Upper lobe of left lung (tissue), 6 donors: ENCODE results near the gene PCP4. TPM values are rescaled to one million over a fixed set of nuclear protein-coding genes. Genes with fewer than 3 reads are reported as not detected.

Source experiments
- ATAC-seq, 2 donors: fragments of 200-7000 bp; cut with Tn5 transposase; one replicate each; pipeline ENCODE4 v1.9.1; 2022; ENCODE audit warnings: mild to moderate bottlenecking in 2 of 2, moderate library complexity in 2 of 2; ENCODE audit not compliant: low FRiP score in 2 of 2
- DNase-seq, 2 donors: peaks; one replicate each; pipeline ENCODE4 v3.0.0-alpha.2; 2019 to 2020
- H3K27ac ChIP-seq, 4 donors: fragments of 200-600 bp; sonication (generic); one replicate each; pipeline ENCODE4 v1.5.1; 2016 to 2019
- H3K27me3 ChIP-seq, 4 donors: fragments of 200-600 bp; sonication (generic); one replicate each; pipeline ENCODE4 v1.5.1; 2017 to 2019
- H3K36me3 ChIP-seq, 4 donors: fragments of 200-600 bp; sonication (generic); one replicate each; pipeline ENCODE4 v1.5.1; 2016 to 2019
- H3K4me1 ChIP-seq, 4 donors: fragments of 200-600 bp; sonication (generic); one replicate each; pipeline ENCODE4 v1.5.1; 2018 to 2019
- H3K4me3 ChIP-seq, 4 donors: fragments of 200-600 bp; sonication (generic); one replicate each; pipeline ENCODE4 v1.5.1; 2017 to 2019; ENCODE audit warnings: mild to moderate bottlenecking in 2 of 4, moderate library complexity in 1 of 4
- H3K9me3 ChIP-seq, 4 donors: fragments of 200-600 bp; sonication (generic); one replicate each; pipeline ENCODE4 v1.5.1; 2018 to 2019
- CTCF ChIP-seq, 6 experiments: fragments of 450-650 bp in 4 of 6; fragments of 200-600 bp in 2 of 6; sonication (generic) in 2 of 6; IDR thresholded peaks; one replicate each; pipeline ENCODE4 v1.5.1; 2016 to 2019; ENCODE audit warnings: antibody characterized with exemption in 6 of 6
- EP300 ChIP-seq, 4 donors: sonication (generic); formaldehyde crosslinking; IDR thresholded peaks; one replicate each; pipeline ENCODE4 v1.5.1; 2017; ENCODE audit warnings: antibody characterized with exemption in 4 of 4, control low read depth in 2 of 4
- POLR2A ChIP-seq, 4 donors: fragments of 450-650 bp; IDR thresholded peaks; one replicate each; pipeline ENCODE4 v1.5.1; 2016 to 2017; ENCODE audit warnings: antibody characterized with exemption in 4 of 4, mild to moderate bottlenecking in 2 of 4
- POLR2AphosphoS5 ChIP-seq, 2 donors: sonication (generic); formaldehyde crosslinking; IDR thresholded peaks; one replicate each; pipeline ENCODE4 v1.5.1; 2017; ENCODE audit warnings: antibody characterized with exemption in 2 of 2
- WGBS, 2 donors: methylation state at CpG; one replicate each; pipeline ENCODE4 v1.1.5; 2017 to 2018; 5-methylcytosine and 5-hydroxymethylcytosine counted together
- total RNA-seq, 6 donors: library from RNA; depleted of rRNA in 4 of 6; stranded (reverse); fragments of >200 nt in 4 of 6; gene quantifications; one replicate each; pipeline versions ENCODE4 v1.1.0 to v1.2.1, GENCODE V29; 2016 to 2021
- donor health status: DM: no; HTN: no; CAD: no; lungs with moderate emphysema.
- donor health status: DM: no; HTN: yes; CAD: no; lungs with severe emphysema.

Gene PCP4
- total RNA-seq, 6 donors from 2014 or later = 0.66 to 4.4 (median 1.9) TPM; not detected in 2

GRCh38 chr21:39852021-39852721 is 15.1 kb upstream of the PCP4 start:
- Histone ChIP-seq H3K4me3 (no peak overlapping the region), H3K36me3 (no peaks in the 10 kb centered on the region), H3K4me1 (no peaks in the 10 kb centered on the region), H3K27me3 (no peaks in the 10 kb centered on the region), H3K9me3 (no peaks in the 10 kb centered on the region), H3K27ac (no peak overlapping the region)
- WGBS, 2 donors = 41 to 42% methylated on average over 3 to 5 of the region's 5 CpGs
- ATAC-seq (no peak), DNase-seq (no peak)
- no peak for TF ChIP-seq CTCF (IDR thresholded peaks at IDR 0.05)
- no peak for TF ChIP-seq POLR2A (IDR thresholded peaks at IDR 0.05)
- TF ChIP-seq EP300 (IDR thresholded peaks at IDR 0.05) = no peak
- TF ChIP-seq POLR2AphosphoS5 (IDR thresholded peaks at IDR 0.05) = no peak

GRCh38 chr21:39852726-39853500 is 14.3 kb upstream of the PCP4 start:
- no peak for TF ChIP-seq CTCF (IDR thresholded peaks at IDR 0.05)
- TF ChIP-seq POLR2AphosphoS5 (IDR thresholded peaks at IDR 0.05) = no peak
- TF ChIP-seq POLR2A (IDR thresholded peaks at IDR 0.05) = no peak
- TF ChIP-seq EP300 (IDR thresholded peaks at IDR 0.05) = no peak
- Histone ChIP-seq H3K4me3 (no peak overlapping the region), H3K4me1 (no peaks in the 10 kb centered on the region), H3K27ac (no peak overlapping the region), H3K9me3 (no peaks in the 10 kb centered on the region), H3K36me3 (no peaks in the 10 kb centered on the region), H3K27me3 (no peaks in the 10 kb centered on the region)
- no peak for DNase-seq
- no peak for ATAC-seq
- 86 to 93% methylated on average over 13 to 14 of the region's 14 CpGs for WGBS, 2 donors

GRCh38 chr21:39854572-39854971 is 12.7 kb upstream of the PCP4 start:
- H3K27me3 ChIP-seq = no peaks in the 10 kb centered on the region
- H3K27ac ChIP-seq = no peak overlapping the region
- 85 to 90% methylated on average over 6 of the region's 6 CpGs for WGBS, 2 donors
- no peaks in the 10 kb centered on the region for H3K4me1 ChIP-seq
- ATAC-seq (no peak), DNase-seq (no peak)
- no peaks in the 10 kb centered on the region for H3K9me3 ChIP-seq
- H3K36me3 ChIP-seq = no peaks in the 10 kb centered on the region
- TF ChIP-seq EP300 (IDR thresholded peaks at IDR 0.05) = no peak
- no peak overlapping the region for H3K4me3 ChIP-seq

GRCh38 chr21:39855595-39855994 is 11.6 kb upstream of the PCP4 start:
- no peak overlapping the region for H3K27ac ChIP-seq
- H3K36me3 ChIP-seq = no peaks in the 10 kb centered on the region
- DNase-seq (no peak), ATAC-seq (no peak)
- H3K4me3 ChIP-seq = no peak overlapping the region
- no peaks in the 10 kb centered on the region for H3K9me3 ChIP-seq
- no peaks in the 10 kb centered on the region for H3K27me3 ChIP-seq
- H3K4me1 ChIP-seq = no peaks in the 10 kb centered on the region
- TF ChIP-seq EP300 (IDR thresholded peaks at IDR 0.05) (no peak), POLR2A (IDR thresholded peaks at IDR 0.05) (no peak), POLR2AphosphoS5 (IDR thresholded peaks at IDR 0.05) (no peak), CTCF (IDR thresholded peaks at IDR 0.05) (no peak)
- WGBS, 2 donors = 91 to 95% methylated on average over 4 of the region's 4 CpGs

GRCh38 chr21:39860600-39860999 is 6.6 kb upstream of the PCP4 start:
- TF ChIP-seq EP300 (IDR thresholded peaks at IDR 0.05) (no peak), POLR2A (IDR thresholded peaks at IDR 0.05) (no peak), POLR2AphosphoS5 (IDR thresholded peaks at IDR 0.05) (no peak), CTCF (IDR thresholded peaks at IDR 0.05) (no peak)
- H3K4me1 ChIP-seq = no peaks in the 10 kb centered on the region
- no peaks in the 10 kb centered on the region for H3K36me3 ChIP-seq
- no peak overlapping the region for H3K4me3 ChIP-seq
- 60 to 91% methylated on average over 1 of the region's 1 CpG for WGBS, 2 donors
- H3K27ac ChIP-seq = no peak overlapping the region
- DNase-seq (no peak), ATAC-seq (no peak)
- no peaks in the 10 kb centered on the region for H3K27me3 ChIP-seq
- no peaks in the 10 kb centered on the region for H3K9me3 ChIP-seq
